ENCODE data around the gene ERAL1.

The ERAL1 gene

DNA sequence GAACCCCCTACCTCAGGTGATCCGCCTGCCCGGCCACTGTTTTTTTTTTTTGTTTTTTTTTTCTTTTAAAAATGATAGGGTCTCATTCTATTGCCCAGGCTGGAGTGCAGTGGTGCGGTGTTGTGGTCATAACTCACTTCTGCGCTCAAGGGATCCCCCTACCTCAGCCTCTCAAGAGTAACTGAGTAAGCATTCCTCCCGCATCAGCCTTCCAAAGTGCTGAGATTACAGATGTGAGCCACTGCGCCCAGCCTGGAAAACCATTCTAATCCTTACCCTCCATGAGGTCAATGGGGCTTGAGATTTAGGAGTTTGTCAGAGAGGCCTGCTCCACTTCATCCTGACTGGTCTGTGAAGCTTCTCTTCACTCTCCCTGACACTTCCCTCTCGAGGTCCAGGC is 12.5 kb downstream of the ERAL1 start:
- no peak overlapping the region for H4K12ac ChIP-seq (ENCODE audit: low read depth, low read length)
- no peaks in the 10 kb centered on the region for H3K79me2 ChIP-seq (ENCODE audit: control insufficient read depth, insufficient read depth, low read length, poor library complexity)
- H3K18ac ChIP-seq (ENCODE audit: low read length), result no peak overlapping the region
- H2BK12ac ChIP-seq (ENCODE audit: low read length), result no peak overlapping the region
- peaks cover 0 to 2% of the 10 kb centered on the region in 2 experiments for H3K4me1 ChIP-seq (ENCODE audit: control insufficient read depth in 1 of 2, insufficient read depth in 2 of 2, low read length in 2 of 2)
- DNase-seq, result peak; percentile 70 to 75
- no peaks in the 10 kb centered on the region for H3K27me3 ChIP-seq (ENCODE audit: insufficient read depth, low read length)
- H3K4ac ChIP-seq (ENCODE audit: low read depth, low read length), result no peak overlapping the region
- no peak overlapping the region for H2AFZ ChIP-seq (ENCODE audit: insufficient read depth, low read length, poor library complexity)
- no peak overlapping the region for H4K91ac ChIP-seq (ENCODE audit: low read depth, low read length)
- H3K23ac ChIP-seq (ENCODE audit: low read length), result no peak overlapping the region
- no peak overlapping the region for H3K14ac ChIP-seq (ENCODE audit: low read length)
- no peak overlapping the region for H2BK120ac ChIP-seq (ENCODE audit: insufficient read depth, low read length, poor library complexity)
- H3K36me3 ChIP-seq (ENCODE audit: control insufficient read depth in 1 of 2, insufficient read depth in 2 of 2, low read length in 2 of 2), result no peaks in the 10 kb centered on the region
- H3K79me1 ChIP-seq (ENCODE audit: low read length), result no peaks in the 10 kb centered on the region
- no peak overlapping the region for H3K4me3 ChIP-seq (ENCODE audit: low read depth, low read length)
- H4K8ac ChIP-seq (ENCODE audit: low read depth, low read length), result no peak overlapping the region
- H3K9me3 ChIP-seq (ENCODE audit: insufficient read depth, low read depth, low read length), result no peaks in the 10 kb centered on the region
- no peak overlapping the region for H3K27ac ChIP-seq (ENCODE audit: low read depth, low read length)
- H2AK5ac ChIP-seq (ENCODE audit: low read length), result no peak overlapping the region
- H3K9ac ChIP-seq (ENCODE audit: low read length), result no peak overlapping the region
- no peak overlapping the region for H2BK5ac ChIP-seq (ENCODE audit: low read depth, low read length, poor library complexity)
- H3K4me2 ChIP-seq (ENCODE audit: low read length), result no peak overlapping the region
- WGBS (ENCODE audit: extremely low coverage, insufficient coverage, insufficient read length), result no CpG with 5 or more reads among the region's 7 CpGs

DNA sequence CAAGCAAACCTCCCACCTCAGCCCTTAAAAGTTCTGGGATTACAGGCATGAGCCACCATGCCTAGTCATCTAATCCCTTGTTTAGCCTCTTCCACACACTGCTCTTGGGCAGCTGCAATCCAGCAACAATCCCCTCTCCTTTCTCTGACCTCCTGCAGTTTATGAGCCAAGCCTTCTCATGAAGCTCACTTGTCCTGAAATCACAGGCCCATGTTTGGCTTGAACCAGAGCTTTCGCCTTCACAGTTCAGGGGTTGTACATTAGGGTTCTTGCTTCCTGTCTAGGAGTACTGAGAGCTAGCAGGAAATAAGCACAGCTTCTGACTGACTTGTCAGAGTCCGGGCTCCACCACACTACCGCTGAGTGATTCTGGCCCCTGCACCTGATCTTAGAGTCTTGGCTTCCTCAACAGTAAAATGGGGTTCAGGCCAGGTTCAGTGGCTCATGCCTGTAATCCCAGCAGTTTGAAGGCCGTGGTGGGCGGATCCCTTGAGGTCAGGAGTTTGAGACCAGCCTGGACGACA is 16.3 kb downstream of the ERAL1 start:
- WGBS (ENCODE audit: extremely low coverage, insufficient coverage, insufficient read length), result no CpG with 5 or more reads among the region's 6 CpGs
- no peaks in the 10 kb centered on the region for H3K79me2 ChIP-seq (ENCODE audit: control insufficient read depth, insufficient read depth, low read length, poor library complexity)
- H2BK12ac ChIP-seq (ENCODE audit: low read length), result no peak overlapping the region
- H3K4me3 ChIP-seq (ENCODE audit: low read depth, low read length), result no peak overlapping the region
- H3K9me3 ChIP-seq (ENCODE audit: insufficient read depth, low read depth, low read length), result no peaks in the 10 kb centered on the region
- H2AFZ ChIP-seq (ENCODE audit: insufficient read depth, low read length, poor library complexity), result no peak overlapping the region
- no peaks in the 10 kb centered on the region for H3K27me3 ChIP-seq (ENCODE audit: insufficient read depth, low read length)
- H3K18ac ChIP-seq (ENCODE audit: low read length), result no peak overlapping the region
- no peak overlapping the region for H4K8ac ChIP-seq (ENCODE audit: low read depth, low read length)
- no peaks in the 10 kb centered on the region for H3K36me3 ChIP-seq (ENCODE audit: control insufficient read depth in 1 of 2, insufficient read depth in 2 of 2, low read length in 2 of 2)
- no peak overlapping the region for H4K12ac ChIP-seq (ENCODE audit: low read depth, low read length)
- H3K27ac ChIP-seq (ENCODE audit: low read depth, low read length), result no peak overlapping the region
- H2BK120ac ChIP-seq (ENCODE audit: insufficient read depth, low read length, poor library complexity), result no peak overlapping the region
- no peaks in the 10 kb centered on the region for H3K79me1 ChIP-seq (ENCODE audit: low read length)
- H3K23ac ChIP-seq (ENCODE audit: low read length), result no peak overlapping the region
- H3K4ac ChIP-seq (ENCODE audit: low read depth, low read length), result no peak overlapping the region
- H3K4me1 ChIP-seq (ENCODE audit: control insufficient read depth in 1 of 2, insufficient read depth in 2 of 2, low read length in 2 of 2), result no peaks in the 10 kb centered on the region
- H2BK5ac ChIP-seq (ENCODE audit: low read depth, low read length, poor library complexity), result no peak overlapping the region
- H3K4me2 ChIP-seq (ENCODE audit: low read length), result no peak overlapping the region
- H3K9ac ChIP-seq (ENCODE audit: low read length), result peak overlapping the region; percentile 11
- DNase-seq, result no peak
- no peak overlapping the region for H4K91ac ChIP-seq (ENCODE audit: low read depth, low read length)
- no peak overlapping the region for H3K14ac ChIP-seq (ENCODE audit: low read length)
- no peak overlapping the region for H2AK5ac ChIP-seq (ENCODE audit: low read length)

DNA sequence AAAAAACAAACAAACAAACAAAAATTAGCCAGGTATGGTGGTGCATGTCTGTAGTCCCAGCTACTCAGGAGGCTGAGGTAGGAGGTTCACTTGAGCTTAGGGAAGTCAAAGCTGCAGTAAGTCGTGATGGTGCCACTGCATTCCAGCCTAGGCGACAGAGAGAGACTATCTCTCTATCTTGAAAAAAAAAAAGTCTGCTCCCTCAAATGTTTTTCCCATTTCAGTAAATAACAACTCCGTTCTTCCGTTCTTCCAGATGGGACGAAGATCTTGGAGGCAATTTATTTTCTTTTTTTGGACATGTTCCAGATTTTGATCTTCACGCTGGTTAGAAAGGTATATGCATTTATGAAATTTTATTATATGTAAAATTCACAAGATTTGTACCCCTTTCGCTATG is 19.0 kb downstream of the ERAL1 start:
- Histone ChIP-seq H3K27ac (ENCODE audit: low read depth, low read length) (no peak overlapping the region), H3K4me3 (ENCODE audit: low read depth, low read length) (no peak overlapping the region), H3K79me1 (ENCODE audit: low read length) (no peaks in the 10 kb centered on the region), H3K9ac (ENCODE audit: low read length) (no peak overlapping the region), H4K91ac (ENCODE audit: low read depth, low read length) (no peak overlapping the region), H3K9me3 (ENCODE audit: insufficient read depth, low read depth, low read length) (no peaks in the 10 kb centered on the region), H3K27me3 (ENCODE audit: insufficient read depth, low read length) (no peaks in the 10 kb centered on the region), H3K36me3 (ENCODE audit: control insufficient read depth in 1 of 2, insufficient read depth in 2 of 2, low read length in 2 of 2) (no peaks in the 10 kb centered on the region), H3K4me1 (ENCODE audit: control insufficient read depth in 1 of 2, insufficient read depth in 2 of 2, low read length in 2 of 2) (no peaks in the 10 kb centered on the region), H2AFZ (ENCODE audit: insufficient read depth, low read length, poor library complexity) (no peak overlapping the region), H3K23ac (ENCODE audit: low read length) (no peak overlapping the region), H2BK5ac (ENCODE audit: low read depth, low read length, poor library complexity) (no peak overlapping the region), H3K4ac (ENCODE audit: low read depth, low read length) (no peak overlapping the region), H2BK12ac (ENCODE audit: low read length) (no peak overlapping the region), H3K4me2 (ENCODE audit: low read length) (no peak overlapping the region), H3K18ac (ENCODE audit: low read length) (no peak overlapping the region), H3K79me2 (ENCODE audit: control insufficient read depth, insufficient read depth, low read length, poor library complexity) (no peaks in the 10 kb centered on the region), H4K8ac (ENCODE audit: low read depth, low read length) (no peak overlapping the region), H4K12ac (ENCODE audit: low read depth, low read length) (no peak overlapping the region), H2BK120ac (ENCODE audit: insufficient read depth, low read length, poor library complexity) (no peak overlapping the region), H3K14ac (ENCODE audit: low read length) (no peak overlapping the region), H2AK5ac (ENCODE audit: low read length) (no peak overlapping the region)
- WGBS (ENCODE audit: extremely low coverage, insufficient coverage, insufficient read length), result no CpG with 5 or more reads among the region's 7 CpGs
- no peak for DNase-seq

DNA sequence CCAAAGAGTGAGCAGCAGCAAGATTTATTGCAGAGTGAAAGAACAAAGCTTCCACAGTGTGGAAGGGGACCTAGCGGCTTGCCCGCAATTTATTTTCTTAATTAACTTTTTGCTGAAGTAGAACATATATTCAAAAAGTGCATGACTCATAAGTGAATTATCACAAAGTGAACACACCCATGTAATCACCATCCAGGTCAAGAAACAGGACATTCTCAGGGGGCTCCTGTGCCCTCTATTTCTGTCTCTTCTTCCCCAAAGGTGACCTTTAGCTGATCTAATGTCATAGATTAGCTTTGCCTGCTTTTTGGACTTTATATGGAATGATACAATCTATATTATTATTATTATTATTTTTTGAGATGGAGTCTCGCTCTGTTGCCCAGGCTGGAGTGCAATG is 19.9 kb downstream of the ERAL1 start:
- Histone ChIP-seq H3K4me3 (ENCODE audit: low read depth, low read length) (no peak overlapping the region), H3K9me3 (ENCODE audit: insufficient read depth, low read depth, low read length) (no peaks in the 10 kb centered on the region), H2BK5ac (ENCODE audit: low read depth, low read length, poor library complexity) (no peak overlapping the region), H3K27ac (ENCODE audit: low read depth, low read length) (no peak overlapping the region), H3K4ac (ENCODE audit: low read depth, low read length) (no peak overlapping the region), H3K36me3 (ENCODE audit: control insufficient read depth in 1 of 2, insufficient read depth in 2 of 2, low read length in 2 of 2) (peaks cover 2 to 6% of the 10 kb centered on the region in 2 experiments), H3K14ac (ENCODE audit: low read length) (no peak overlapping the region), H3K79me2 (ENCODE audit: control insufficient read depth, insufficient read depth, low read length, poor library complexity) (no peaks in the 10 kb centered on the region), H2BK12ac (ENCODE audit: low read length) (no peak overlapping the region), H2AFZ (ENCODE audit: insufficient read depth, low read length, poor library complexity) (no peak overlapping the region), H3K23ac (ENCODE audit: low read length) (no peak overlapping the region), H4K91ac (ENCODE audit: low read depth, low read length) (no peak overlapping the region), H3K9ac (ENCODE audit: low read length) (no peak overlapping the region), H3K27me3 (ENCODE audit: insufficient read depth, low read length) (no peaks in the 10 kb centered on the region), H3K4me1 (ENCODE audit: control insufficient read depth in 1 of 2, insufficient read depth in 2 of 2, low read length in 2 of 2) (no peaks in the 10 kb centered on the region), H3K18ac (ENCODE audit: low read length) (no peak overlapping the region), H4K8ac (ENCODE audit: low read depth, low read length) (no peak overlapping the region), H2BK120ac (ENCODE audit: insufficient read depth, low read length, poor library complexity) (no peak overlapping the region), H3K79me1 (ENCODE audit: low read length) (no peaks in the 10 kb centered on the region), H3K4me2 (ENCODE audit: low read length) (no peak overlapping the region), H4K12ac (ENCODE audit: low read depth, low read length) (no peak overlapping the region), H2AK5ac (ENCODE audit: low read length) (no peak overlapping the region)
- WGBS (ENCODE audit: extremely low coverage, insufficient coverage, insufficient read length), result no CpG with 5 or more reads among the region's 3 CpGs
- DNase-seq, result no peak

Measured in trophoblast cell (in vitro differentiated cells and primary cell).